Measurements from ENCODE around the gene CPA5. TPM values are rescaled to one million over a fixed set of nuclear protein-coding genes. Genes with fewer than 3 reads are reported as not detected.
A peak's percentile ranks its signal among the peaks of the same experiment; 100 is the strongest.

Gene CPA5
- total and polyA plus RNA-seq, 9 of the 15 experiments (the other 6 are each of a cell fraction or from before 2014, with no cell fraction given): 0.13 to 2.4 (median 0.91) TPM

- TF ChIP-seq ARID4B (CRISPR knock-in tag; IDR thresholded peaks at IDR 0.05) (0 out of 2 replicates have a peak, but pooled peaks have one; percentile 36), E4F1 (CRISPR knock-in tag; IDR thresholded peaks at IDR 0.05; ENCODE audit: borderline replicate concordance) (no peak), ARHGAP35 (IDR thresholded peaks at IDR 0.05; ENCODE audit: partially characterized antibody) (no peak), USF1 (CRISPR knock-in tag; IDR thresholded peaks at IDR 0.05) (0 out of 2 replicates have a peak, but pooled peaks have one; percentile 15)
These were observed 46.7 kb upstream of the CPA5 start (continued) for GRCh38 chr7:130297628-130298543.

Measured in K562 (cell line).